K562 (cell line): ENCODE results near the gene MAGIX. TPM values are rescaled to one million over a fixed set of nuclear protein-coding genes. Genes with fewer than 3 reads are reported as not detected.

Source experiments
- BDP1 ChIP-seq: IDR thresholded peaks from 3 replicates; pipeline ENCODE4 v1.6.1; 2011; ENCODE audit not compliant: insufficient read length, insufficient read depth
- CBFA2T2 ChIP-seq: fragments of 450-650 bp; conservative IDR thresholded peaks from 2 replicates; pipeline ENCODE4 v1.6.1; 2017; ENCODE audit warnings: mild to moderate bottlenecking
- CBFB ChIP-seq: sonication (generic); formaldehyde crosslinking; IDR thresholded peaks from 2 replicates; pipeline ENCODE4 v1.4.0; 2020; ENCODE audit warnings: mild to moderate bottlenecking, missing genetic modification reagents
- FOXJ3 ChIP-seq: sonication (generic); formaldehyde crosslinking; IDR thresholded peaks from 2 replicates; pipeline ENCODE4 v1.4.0; 2020; ENCODE audit warnings: mild to moderate bottlenecking, missing genetic modification reagents
- FOXK2 ChIP-seq, 2 experiments: fragments of 450-650 bp; IDR thresholded peaks in 1 of 2; conservative IDR thresholded peaks in 1 of 2; 2 replicates each; pipeline ENCODE4 v1.6.1; 2016; ENCODE audit warnings: low read depth in 2 of 2, mild to moderate bottlenecking in 1 of 2
- GTF2F1 ChIP-seq: IDR thresholded peaks from 2 replicates; pipeline ENCODE4 v1.6.1; 2011; ENCODE audit warnings: low read depth, low read length, improper control_type of control experiment
- LARP7 ChIP-seq: fragments of 450-650 bp; IDR thresholded peaks from 2 replicates; pipeline ENCODE4 v1.6.1; 2016
- SLC30A9 ChIP-seq: fragments of 250-450 bp; sonication (Bioruptor Pico); IDR thresholded peaks from 2 replicates; pipeline ENCODE4 v1.8.0; 2022; ENCODE audit warnings: mild to moderate bottlenecking, moderate library complexity
- SUPT5H ChIP-seq: fragments of 450-650 bp; IDR thresholded peaks from 2 replicates; pipeline ENCODE4 v1.6.1; 2016
- TBL1XR1 ChIP-seq, 2 experiments: IDR thresholded peaks; 2 replicates each; pipeline ENCODE4 v1.6.1; 2012; ENCODE audit warnings: improper control_type of control experiment in 2 of 2, low read length in 2 of 2, mild to moderate bottlenecking in 1 of 2
- TEAD4 ChIP-seq, 2 experiments: sonication (generic) in 1 of 2; formaldehyde crosslinking in 1 of 2; IDR thresholded peaks; 2 replicates each; pipeline versions ENCODE4 v1.6.1 to v1.8.0; 2012 to 2022; ENCODE audit warnings: borderline replicate concordance in 1 of 2, inconsistent platforms in 1 of 2, low read length in 1 of 2, mild to moderate bottlenecking in 1 of 2, missing genetic modification reagents in 1 of 2
- TFAP4 ChIP-seq: sonication (generic); formaldehyde crosslinking; IDR thresholded peaks from 2 replicates; pipeline ENCODE4 v1.8.0; 2022; ENCODE audit warnings: missing genetic modification reagents, mild to moderate bottlenecking, moderate library complexity, borderline replicate concordance
- THRB ChIP-seq: fragments of 450-650 bp; formaldehyde crosslinking; conservative IDR thresholded peaks from 2 replicates; pipeline ENCODE4 v1.4.0; 2022; ENCODE audit warnings: mild to moderate bottlenecking, missing genetic modification characterization
- XRCC4 ChIP-seq: IDR thresholded peaks from one replicate; pipeline ENCODE4 v1.6.1; 2011; ENCODE audit not compliant: insufficient read depth, insufficient read length; ENCODE audit errors: extremely low read depth
- ZBTB8A ChIP-seq: fragments of 450-650 bp; IDR thresholded peaks from 2 replicates; pipeline ENCODE4 v1.6.1; 2018; ENCODE audit warnings: mild to moderate bottlenecking, moderate library complexity; ENCODE audit not compliant: partially characterized antibody
- ZNF140 ChIP-seq: fragments of 250-450 bp; sonication (Bioruptor Pico); IDR thresholded peaks from 2 replicates; pipeline ENCODE4 v1.8.0; 2021; ENCODE audit warnings: moderate library complexity, mild to moderate bottlenecking, inconsistent platforms
- ZNF316 ChIP-seq: fragments of 450-650 bp; IDR thresholded peaks from 2 replicates; pipeline ENCODE4 v1.6.1; 2016
- ZNF324 ChIP-seq: fragments of 250-450 bp; sonication (Bioruptor Pico); IDR thresholded peaks from 2 replicates; pipeline ENCODE4 v1.4.0; 2020; ENCODE audit warnings: mild to moderate bottlenecking
- ZNF551 ChIP-seq: fragments of 250-450 bp; sonication (Bioruptor Pico); IDR thresholded peaks from 2 replicates; pipeline ENCODE4 v1.5.0; 2021; ENCODE audit warnings: mild to moderate bottlenecking, moderate library complexity
- ZZZ3 ChIP-seq: fragments of 450-650 bp; IDR thresholded peaks from 2 replicates; pipeline ENCODE4 v1.6.1; 2016; ENCODE audit warnings: antibody characterized with exemption, mild to moderate bottlenecking, moderate library complexity
- polyA plus RNA-seq, 8 experiments: library from polyadenylated mRNA; depleted of rRNA in 4 of 8; stranded (reverse) in 5 of 8; unstranded in 3 of 8; fragments of >200 nt; fragmentation: Nextera tagmentation in 2 of 8; fragmentation: Illumina TruSeq in 1 of 8; extraction: Ambion mirVana in 2 of 8; extraction: Trizol in 1 of 8; gene quantifications; 2 replicates each; pipeline versions ENCODE4 v1.2.1 to v1.2.3, GENCODE V29; 2011 to 2014; ENCODE audit warnings: inconsistent platforms in 1 of 8, missing spikeins in 1 of 8
- total RNA-seq, 7 experiments: library from RNA; depleted of rRNA in 6 of 7; stranded (reverse); fragments of >200 nt in 6 of 7; fragmentation: Illumina TruSeq in 2 of 7; extraction: Trizol in 2 of 7; gene quantifications; 2 replicates each; pipeline versions ENCODE4 v1.2.1 to v1.2.3, GENCODE V29; 2011 to 2021; ENCODE audit warnings: low replicate concordance in 1 of 7
- TF ChIP-seq, protein P1 (sequence below): fragments of 250-450 bp; sonication (Bioruptor Pico); IDR thresholded peaks from 2 replicates; pipeline ENCODE4 v1.5.0; 2021; ENCODE audit warnings: mild to moderate bottlenecking, borderline replicate concordance
- TF ChIP-seq, protein P2 (sequence below): fragments of 450-650 bp; conservative IDR thresholded peaks from 2 replicates; pipeline ENCODE4 v1.6.1; 2016; ENCODE audit warnings: missing genetic modification characterization, low read depth, mild to moderate bottlenecking, missing compliant biosample characterization, moderate library complexity

MAGIX gene
- total and polyA plus RNA-seq, 9 of the 15 experiments (the other 6 are each of a cell fraction or from before 2014, with no cell fraction given): 0.08 to 3.5 (median 0.47) TPM

- peak; percentile 23; the same call in 1 of the 2 replicates for TF ChIP-seq TFAP4 (CRISPR knock-in tag)
- TF ChIP-seq ZNF316: no peak
- TF ChIP-seq FOXJ3: no peak
- no peak for TF ChIP-seq LARP7
- no peak for TF ChIP-seq ZNF140 (CRISPR knock-in tag)
- TF ChIP-seq FOXK2 (conservative IDR thresholded peaks at IDR 0.05 in 1 of 2, IDR thresholded peaks at IDR 0.05 in 1 of 2; ENCODE audit: low read depth in 2 of 2): peak; percentile 50 to 80
- no peak for TF ChIP-seq ZBTB8A
- no peak for TF ChIP-seq CBFB (CRISPR knock-in tag)
- no peak for TF ChIP-seq TEAD4 (IDR thresholded peaks at IDR 0.05; ENCODE audit: low read length)
- no peak for TF ChIP-seq TEAD4 (CRISPR knock-in tag; IDR thresholded peaks at IDR 0.05; ENCODE audit: borderline replicate concordance)
- TF ChIP-seq THRB: no peak
- TF ChIP-seq SUPT5H: peak; percentile 78
- TF ChIP-seq ZNF551: no peak
- TF ChIP-seq, protein P1, sequence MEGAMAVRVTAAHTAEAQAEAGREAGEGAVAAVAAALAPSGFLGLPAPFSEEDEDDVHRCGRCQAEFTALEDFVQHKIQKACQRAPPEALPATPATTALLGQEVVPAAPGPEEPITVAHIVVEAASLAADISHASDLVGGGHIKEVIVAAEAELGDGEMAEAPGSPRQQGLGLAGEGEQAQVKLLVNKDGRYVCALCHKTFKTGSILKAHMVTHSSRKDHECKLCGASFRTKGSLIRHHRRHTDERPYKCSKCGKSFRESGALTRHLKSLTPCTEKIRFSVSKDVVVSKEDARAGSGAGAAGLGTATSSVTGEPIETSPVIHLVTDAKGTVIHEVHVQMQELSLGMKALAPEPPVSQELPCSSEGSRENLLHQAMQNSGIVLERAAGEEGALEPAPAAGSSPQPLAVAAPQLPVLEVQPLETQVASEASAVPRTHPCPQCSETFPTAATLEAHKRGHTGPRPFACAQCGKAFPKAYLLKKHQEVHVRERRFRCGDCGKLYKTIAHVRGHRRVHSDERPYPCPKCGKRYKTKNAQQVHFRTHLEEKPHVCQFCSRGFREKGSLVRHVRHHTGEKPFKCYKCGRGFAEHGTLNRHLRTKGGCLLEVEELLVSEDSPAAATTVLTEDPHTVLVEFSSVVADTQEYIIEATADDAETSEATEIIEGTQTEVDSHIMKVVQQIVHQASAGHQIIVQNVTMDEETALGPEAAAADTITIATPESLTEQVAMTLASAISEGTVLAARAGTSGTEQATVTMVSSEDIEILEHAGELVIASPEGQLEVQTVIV (CRISPR knock-in tag): no peak
- TF ChIP-seq TBL1XR1 (IDR thresholded peaks at IDR 0.05; ENCODE audit: low read length in 2 of 2): no peak
- no peak for TF ChIP-seq XRCC4
- TF ChIP-seq SLC30A9 (CRISPR knock-in tag): no peak
- TF ChIP-seq ZZZ3: no peak
- TF ChIP-seq GTF2F1: no peak
- no peak for TF ChIP-seq BDP1
- TF ChIP-seq, protein P2, sequence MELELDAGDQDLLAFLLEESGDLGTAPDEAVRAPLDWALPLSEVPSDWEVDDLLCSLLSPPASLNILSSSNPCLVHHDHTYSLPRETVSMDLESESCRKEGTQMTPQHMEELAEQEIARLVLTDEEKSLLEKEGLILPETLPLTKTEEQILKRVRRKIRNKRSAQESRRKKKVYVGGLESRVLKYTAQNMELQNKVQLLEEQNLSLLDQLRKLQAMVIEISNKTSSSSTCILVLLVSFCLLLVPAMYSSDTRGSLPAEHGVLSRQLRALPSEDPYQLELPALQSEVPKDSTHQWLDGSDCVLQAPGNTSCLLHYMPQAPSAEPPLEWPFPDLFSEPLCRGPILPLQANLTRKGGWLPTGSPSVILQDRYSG (tag): no peak
- no peak for TF ChIP-seq CBFA2T2
- TF ChIP-seq ZNF324 (CRISPR knock-in tag): no peak
Observed at GRCh38 chrX:49190821-49191573, 28.4 kb downstream of the MAGIX start (continued).
